Keratinocyte (primary cell): ENCODE measurements around the gene PTPN20.

Experiments used
- CTCF ChIP-seq, 3 experiments: IDR thresholded peaks in 1 of 3; conservative IDR thresholded peaks in 1 of 3; optimal IDR thresholded peaks in 1 of 3; 2 replicates in 2 of 3; 3 replicates in 1 of 3; pipeline versions ENCODE3 to v1.5.1; 2011; ENCODE audit warnings: low read length in 3 of 3, mild to moderate bottlenecking in 3 of 3, moderate library complexity in 2 of 3, control low read depth in 1 of 3, inconsistent platforms in 1 of 3; ENCODE audit not compliant: insufficient read depth in 2 of 3; ENCODE audit errors: extremely low read depth in 1 of 3
- EZH2 ChIP-seq: IDR thresholded peaks from one replicate; pipeline ENCODE4 v1.6.1; 2012; ENCODE audit warnings: inconsistent platforms, mild to moderate bottlenecking, low read length, moderate library complexity

- TF ChIP-seq CTCF (optimal IDR thresholded peaks at IDR 0.05 in 1 of 3, IDR thresholded peaks at IDR 0.05 in 1 of 3, conservative IDR thresholded peaks at IDR 0.05 in 1 of 3; ENCODE audit: extremely low read depth in 1 of 3, insufficient read depth in 2 of 3, low read length in 3 of 3) (no peak), EZH2 (no peak)
Observed at GRCh38 chr10:47031901-47032465, 120.8 kb downstream of the PTPN20 start.
